DMS53 treated with DMSO at 0.1 percent for 48 hours (cell line): ENCODE data around the gene ZNF8.
"Not testable (repeated sequence)": the region's sequence is repeated elsewhere in the genome, so short reads cannot be mapped to it uniquely, and the experiment has no call there.

ENCODE experiments used
- DNase-seq: peaks from one replicate; lab custom pipeline; 2025; ENCODE audit not compliant: unreplicated experiment; lab: John Stamatoyannopoulos, UW

Gene ZNF8

GRCh38 chr19:58294743-58295374 lies 16.1 kb downstream of the ZNF8 start:
- no peak for DNase-seq

GRCh38 chr19:58296104-58296503 lies 17.3 kb downstream of the ZNF8 start:
- DNase-seq = no peak

DNA sequence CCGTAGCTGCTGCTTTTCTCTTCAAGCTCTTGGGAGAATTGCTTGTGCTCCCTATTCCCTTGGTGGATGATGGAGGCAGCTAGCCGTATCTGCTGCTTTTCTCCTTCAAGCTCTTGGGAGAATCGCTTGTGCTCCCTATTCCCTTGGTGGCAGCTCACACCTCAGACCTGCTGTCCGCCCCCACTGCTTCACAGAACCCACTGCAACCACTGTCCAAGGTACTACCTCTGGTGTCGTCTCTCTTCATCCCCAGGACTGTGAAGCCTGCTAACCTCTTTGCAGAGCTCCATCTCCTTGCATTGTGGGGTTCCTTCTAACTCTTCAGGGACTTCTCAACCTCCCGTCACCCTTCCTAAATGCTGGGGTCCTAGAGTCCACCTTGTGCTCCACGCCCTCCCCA lies 21.9 kb downstream of the ZNF8 start:
- no peak for DNase-seq

GRCh38 chr19:58304255-58304654 lies 25.5 kb downstream of the ZNF8 start:
- no peak for DNase-seq

DNA sequence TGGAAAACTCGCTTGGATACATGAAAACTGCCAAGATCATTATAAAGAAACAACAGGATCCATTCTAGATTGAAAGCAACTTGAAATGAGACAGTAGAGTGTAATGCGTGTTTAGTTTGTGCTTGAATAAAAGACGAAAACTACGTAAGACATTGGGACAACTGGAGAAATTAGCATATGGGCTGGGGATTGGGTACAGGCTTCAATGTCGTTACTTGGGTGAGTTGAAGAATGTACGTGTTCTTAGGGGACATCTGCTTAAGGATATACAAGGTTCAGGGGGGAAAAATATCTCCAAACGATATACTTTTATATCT lies 26.0 kb downstream of the ZNF8 start:
- peak; percentile 74 for DNase-seq

DNA sequence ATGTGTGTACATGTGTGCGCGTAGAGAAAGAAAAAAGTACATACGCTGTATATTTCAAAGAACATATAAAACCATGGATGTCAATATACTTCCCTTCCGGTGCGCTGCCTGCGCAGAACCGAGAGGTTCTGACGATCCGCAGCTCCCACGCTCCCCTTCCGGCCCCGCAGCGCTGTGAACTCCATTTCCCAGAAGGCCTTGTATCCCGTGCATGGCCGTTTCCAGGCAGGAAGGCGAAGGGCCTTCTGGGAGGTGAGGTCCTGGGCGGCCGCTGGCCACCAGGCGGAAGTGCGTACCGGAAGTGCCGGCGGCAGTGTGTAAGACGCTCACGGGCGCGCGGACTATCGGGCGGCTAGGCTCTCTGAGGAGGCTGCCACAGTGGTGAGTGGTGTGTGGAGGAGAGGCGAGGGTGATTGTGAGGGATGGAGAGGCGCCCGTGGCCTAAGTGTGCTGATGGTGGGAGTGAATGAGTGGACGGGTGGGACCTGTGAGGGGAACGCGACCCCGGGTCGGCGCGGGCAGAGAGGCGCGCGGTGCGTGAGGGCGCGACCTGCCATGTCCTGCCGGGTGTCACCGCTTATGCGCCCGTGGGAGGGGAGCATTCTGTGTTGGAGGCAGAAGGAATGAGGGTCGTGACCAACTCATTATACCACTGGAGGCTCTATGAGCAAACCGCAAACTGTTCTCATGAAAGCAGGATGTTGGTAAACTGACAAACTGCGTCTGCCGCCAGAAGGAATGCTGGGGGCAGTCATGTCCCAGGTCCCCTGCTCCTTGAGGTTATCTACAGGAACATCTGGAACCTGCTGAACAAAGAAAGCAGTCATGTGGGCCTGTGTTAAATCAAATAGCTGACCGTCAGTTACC lies 26.5 kb downstream of the ZNF8 start, which contains the start of gene ERVK3-1:
TSS of gene ERVK3-1 (plus strand) at position 313 of the 867 bp plus-strand sequence. CDS start 6,792 bp downstream, outside the sequence.
- DNase-seq = peak; percentile 93

GRCh38 chr19:58305932-58306323 lies 27.2 kb downstream of the ZNF8 start:
- no peak for DNase-seq

DNA sequence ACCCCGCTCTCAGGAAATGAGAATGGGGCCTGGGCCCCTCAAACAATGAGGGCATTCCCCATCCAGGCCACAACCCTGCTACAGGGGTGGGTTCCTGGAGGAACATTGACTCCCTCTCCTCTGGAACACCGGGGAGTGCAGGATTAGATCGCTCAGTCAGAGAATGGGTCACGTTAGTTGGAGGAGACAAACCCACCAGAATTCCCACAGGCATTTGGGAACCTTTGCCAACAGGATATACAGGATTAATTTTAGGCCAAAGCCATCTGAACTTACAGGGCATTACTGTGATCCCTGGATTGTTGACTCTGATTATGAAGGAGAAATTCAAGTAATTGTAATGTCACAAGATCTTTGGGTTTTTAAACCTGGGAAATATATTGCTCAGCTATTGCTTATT lies 29.0 kb downstream of the ZNF8 start:
- DNase-seq = no peak

DNA sequence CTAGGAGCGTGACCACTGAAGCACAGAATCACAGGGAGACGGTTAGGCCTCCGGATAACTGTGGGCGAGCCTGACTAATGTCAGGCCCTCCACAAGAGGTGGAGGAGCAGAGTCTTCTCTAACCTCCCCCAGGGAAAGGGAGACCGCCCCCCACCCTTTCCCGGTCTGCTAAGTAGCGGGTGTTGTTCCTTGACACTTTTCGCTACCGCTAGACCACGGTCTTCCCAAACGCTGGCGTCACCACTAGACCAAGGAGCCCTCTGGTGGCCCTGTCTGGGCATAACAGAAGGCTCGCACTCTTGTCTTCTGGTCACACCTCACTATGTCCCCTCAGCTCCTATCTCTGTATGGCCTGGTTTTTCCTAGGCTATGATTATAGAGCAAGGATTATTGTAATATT lies 31.9 kb downstream of the ZNF8 start:
- not testable (repeated sequence) for DNase-seq

DNA sequence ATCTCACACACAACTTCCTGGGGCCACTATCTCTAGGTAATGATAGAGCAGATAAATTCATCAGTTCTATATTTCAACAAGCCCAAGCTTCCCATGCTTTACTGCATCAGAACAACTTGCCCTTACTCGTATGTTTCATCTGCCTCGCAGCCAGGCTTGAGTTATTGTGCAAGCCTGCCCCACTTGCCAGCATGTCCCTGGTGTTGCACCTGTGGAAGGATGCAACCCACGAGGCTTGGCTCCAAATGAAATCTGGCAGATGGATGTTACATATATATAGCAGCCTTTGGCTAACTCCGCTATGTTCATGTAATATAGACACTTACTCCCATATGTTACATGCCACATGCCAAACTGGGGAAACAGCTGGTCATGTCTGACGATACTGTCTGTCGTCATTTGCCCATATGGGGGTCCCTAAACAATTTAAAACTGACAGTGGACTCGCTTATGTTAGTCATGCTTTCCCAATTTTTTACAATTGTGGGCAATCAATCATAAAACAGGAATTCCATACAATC lies 32.6 kb downstream of the ZNF8 start:
- DNase-seq = no peak

GRCh38 chr19:58315580-58315979 lies 36.8 kb downstream of the ZNF8 start:
- DNase-seq = no peak

DNA sequence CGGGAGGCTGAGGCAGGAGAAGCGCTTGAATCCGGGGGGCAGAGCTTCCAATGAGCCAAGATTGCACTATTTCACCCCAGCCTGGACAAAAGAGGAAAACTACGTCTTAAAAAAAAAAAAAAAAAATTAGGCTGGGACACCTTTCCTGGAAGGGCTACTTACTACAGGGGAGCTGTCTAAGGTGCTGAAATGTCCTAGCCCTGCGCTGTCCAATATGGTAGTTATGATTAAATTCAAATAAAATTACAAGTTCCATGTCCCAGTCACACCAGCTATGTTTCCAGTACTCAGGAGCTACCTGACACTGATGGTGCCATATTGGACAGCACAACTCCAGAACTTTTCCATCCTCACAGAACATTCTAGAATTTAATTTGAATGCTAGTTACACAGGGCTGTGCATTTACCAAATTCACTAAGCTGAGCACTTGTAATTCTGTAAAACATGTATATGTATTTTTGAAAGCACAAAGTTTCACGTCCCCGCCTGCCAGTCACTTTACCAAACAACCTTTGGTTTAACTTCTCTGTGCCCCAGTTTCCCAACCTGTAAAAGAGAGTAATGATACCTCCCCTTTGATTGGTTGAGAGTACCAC lies 38.8 kb downstream of the ZNF8 start:
- DNase-seq = no peak

DNA sequence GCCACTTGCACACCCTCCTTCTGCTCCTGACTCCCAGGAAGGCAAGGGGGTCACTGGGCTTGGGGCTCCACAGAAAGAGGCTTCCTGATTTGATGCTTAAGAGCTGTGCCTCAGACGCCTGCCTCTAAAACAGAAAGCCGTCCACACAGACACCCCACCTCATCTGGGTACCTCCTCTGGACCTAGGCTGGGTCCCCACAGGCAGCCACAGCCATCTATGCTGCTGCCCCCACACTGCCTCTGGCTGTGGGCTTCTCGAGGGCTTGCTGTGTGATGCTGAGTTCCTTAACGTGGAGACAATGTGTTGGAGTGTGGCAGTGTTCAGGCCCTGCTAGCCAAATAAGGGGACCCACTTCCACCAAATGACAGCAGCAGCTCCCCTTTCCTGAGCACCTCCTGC lies 39.5 kb downstream of the ZNF8 start:
- DNase-seq = no peak

DNA sequence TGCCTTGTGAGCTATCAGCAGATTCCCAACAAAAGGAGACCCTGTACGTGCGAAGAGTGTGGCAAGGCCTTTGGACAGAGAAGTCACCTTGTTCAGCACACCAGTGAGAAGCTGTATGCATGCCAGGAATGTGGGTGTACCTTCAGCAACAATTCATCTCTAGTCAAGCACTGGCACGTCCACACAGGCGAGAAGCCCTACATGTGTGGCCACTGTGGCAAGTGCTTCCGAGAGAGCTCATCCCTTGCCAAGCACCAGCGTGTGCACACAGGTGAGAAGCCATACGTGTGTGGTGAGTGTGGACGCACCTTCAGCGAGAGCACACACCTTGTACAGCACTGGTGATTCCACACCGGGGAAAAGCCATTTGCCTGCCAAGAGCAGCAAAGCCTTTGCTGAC lies 40.5 kb downstream of the ZNF8 start:
- no peak for DNase-seq

- DNase-seq = no peak
These were observed 46.7 kb downstream of the ZNF8 start for GRCh38 chr19:58325311-58326022.

GRCh38 chr19:58326501-58326913 lies 47.8 kb downstream of the ZNF8 start:
- DNase-seq = no peak

DNA sequence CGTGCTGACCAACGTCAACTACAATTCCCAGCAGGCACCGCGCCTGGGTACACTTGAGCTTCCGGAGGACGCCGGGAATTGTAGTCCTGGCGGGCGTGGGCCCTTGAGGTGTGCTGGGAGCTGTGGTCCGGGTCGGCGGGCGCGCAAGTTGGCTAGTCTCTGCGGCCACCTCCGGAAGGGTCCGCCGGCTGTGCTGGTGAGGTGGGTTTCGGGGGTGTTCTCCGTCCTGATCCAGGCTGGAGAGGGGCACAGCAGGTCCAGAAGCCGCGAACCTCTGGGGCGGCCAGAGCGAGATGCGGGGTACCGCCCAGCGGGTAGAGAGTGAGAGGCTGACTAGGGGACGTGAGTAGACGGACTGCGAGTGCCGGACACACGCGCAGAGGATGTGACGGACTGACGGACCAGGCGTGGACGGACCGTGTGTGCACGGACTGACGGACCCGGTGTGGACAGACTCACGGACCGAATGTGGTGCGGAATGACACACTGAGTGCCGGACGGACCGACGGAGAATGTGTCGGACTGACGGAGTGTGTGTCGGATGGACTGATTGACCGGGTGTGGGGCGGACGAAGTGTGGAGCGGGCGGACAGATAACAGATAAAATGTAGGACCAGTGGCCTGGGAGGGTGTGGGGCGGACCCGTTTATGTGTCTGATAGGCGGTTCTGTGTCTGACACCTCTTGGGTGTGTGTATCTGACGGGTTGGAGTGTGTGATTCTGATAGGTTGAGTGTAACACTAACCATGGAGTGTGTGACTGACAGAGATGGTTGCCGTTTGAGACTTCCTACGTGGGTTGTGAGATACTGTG lies 48.4 kb downstream of the ZNF8 start, which contains the start of gene ZSCAN22:
TSS of gene ZSCAN22 (plus strand) at position 81 of the 813 bp plus-strand sequence. CDS start 7,809 bp downstream, outside the sequence.
- peak; percentile 84 for DNase-seq

GRCh38 chr19:58328999-58329398 lies 50.2 kb downstream of the ZNF8 start:
- no peak for DNase-seq

- DNase-seq = no peak
These were observed 51.7 kb downstream of the ZNF8 start for GRCh38 chr19:58330458-58330857.

GRCh38 chr19:58332697-58333096 lies 53.9 kb downstream of the ZNF8 start:
- DNase-seq = no peak
